ENCODE data around the gene SRGAP1. TPM values are rescaled to one million over a fixed set of nuclear protein-coding genes. Genes with fewer than 3 reads are reported as not detected.

SRGAP1 gene
- polyA plus RNA-seq, 1 donor (not counting 4 experiments of a cell fraction or from before 2014, with no cell fraction given), result 4.5 TPM

GRCh38 chr12:64083285-64084210, 239.0 kb downstream of the SRGAP1 start:
- no peak overlapping the region for H3K9ac ChIP-seq (ENCODE audit: control insufficient read depth, extremely low read depth, insufficient read depth, low read length)
- peak overlapping the region; percentile 58 for H2AFZ ChIP-seq (ENCODE audit: control insufficient read depth, low read length)
- peak overlapping the region; percentile 56 for H3K4me2 ChIP-seq (ENCODE audit: control insufficient read depth, extremely low read depth, insufficient read depth, low read depth, low read length)
- no peaks in the 10 kb centered on the region for H3K9me3 ChIP-seq (ENCODE audit: control insufficient read depth, low read depth, low read length)
- FAIRE-seq, result peak; percentile 83
- dilution Hi-C loops (cut with MboI; ENCODE audit: extremely low pct_ligation_motif_present, low sequenced_read_pairs), result no loop called here
- no peaks in the 10 kb centered on the region for H3K27me3 ChIP-seq (ENCODE audit: control insufficient read depth, extremely low read depth, insufficient read depth, low read length)
- no peaks in the 10 kb centered on the region for H4K20me1 ChIP-seq (ENCODE audit: control insufficient read depth, extremely low read depth, insufficient read depth, low read length)
- H3K36me3 ChIP-seq (ENCODE audit: control insufficient read depth in 2 of 2, extremely low read depth in 1 of 2, insufficient read depth in 2 of 2, low read length in 2 of 2), result peaks cover 0 to 17% of the 10 kb centered on the region in 2 experiments
- H3K79me2 ChIP-seq (ENCODE audit: control insufficient read depth, insufficient read depth, low read length), result no peaks in the 10 kb centered on the region
- H3K9me1 ChIP-seq (ENCODE audit: control insufficient read depth, extremely low read depth, insufficient read depth, low read length), result no peaks in the 10 kb centered on the region
- no peak for DNase-seq (ENCODE audit: low read depth, low spot score)
- H3K27ac ChIP-seq (ENCODE audit: control insufficient read depth, insufficient read depth, low read length), result no peak overlapping the region
- TF ChIP-seq CTCF (optimal IDR thresholded peaks at IDR 0.05 in 1 of 3, IDR thresholded peaks at IDR 0.05 in 1 of 3, conservative IDR thresholded peaks at IDR 0.05 in 1 of 3; ENCODE audit: extremely low read depth in 1 of 3, insufficient read depth in 2 of 3, low read length in 3 of 3) (no peak), EZH2 (IDR thresholded peaks at IDR 0.05; ENCODE audit: low read length) (no peak)
- H3K4me3 ChIP-seq (ENCODE audit: control insufficient read depth in 2 of 3, extremely low read depth in 1 of 3, insufficient read depth in 2 of 3, low read depth in 1 of 3, low read length in 3 of 3), result no peak overlapping the region
- peaks cover 62% of the 10 kb centered on the region for H3K4me1 ChIP-seq (ENCODE audit: control insufficient read depth, extremely low read depth, insufficient read depth, low read length)

- no peaks in the 10 kb centered on the region for H3K9me1 ChIP-seq (ENCODE audit: control insufficient read depth, extremely low read depth, insufficient read depth, low read length)
- no peak overlapping the region for H3K4me3 ChIP-seq (ENCODE audit: control insufficient read depth in 2 of 3, extremely low read depth in 1 of 3, insufficient read depth in 2 of 3, low read depth in 1 of 3, low read length in 3 of 3)
- no peak overlapping the region for H3K27ac ChIP-seq (ENCODE audit: control insufficient read depth, insufficient read depth, low read length)
- TF ChIP-seq EZH2 (IDR thresholded peaks at IDR 0.05; ENCODE audit: low read length), result no peak
- no peak for TF ChIP-seq CTCF (optimal IDR thresholded peaks at IDR 0.05 in 1 of 3, IDR thresholded peaks at IDR 0.05 in 1 of 3, conservative IDR thresholded peaks at IDR 0.05 in 1 of 3; ENCODE audit: extremely low read depth in 1 of 3, insufficient read depth in 2 of 3, low read length in 3 of 3)
- no peak overlapping the region for H2AFZ ChIP-seq (ENCODE audit: control insufficient read depth, low read length)
- peaks cover 75% of the 10 kb centered on the region for H3K4me1 ChIP-seq (ENCODE audit: control insufficient read depth, extremely low read depth, insufficient read depth, low read length)
- dilution Hi-C loops (cut with MboI; ENCODE audit: extremely low pct_ligation_motif_present, low sequenced_read_pairs), result no loop called here
- no peaks in the 10 kb centered on the region for H3K9me3 ChIP-seq (ENCODE audit: control insufficient read depth, low read depth, low read length)
- H3K36me3 ChIP-seq (ENCODE audit: control insufficient read depth in 2 of 2, extremely low read depth in 1 of 2, insufficient read depth in 2 of 2, low read length in 2 of 2), result peaks cover 0 to 16% of the 10 kb centered on the region in 2 experiments
- FAIRE-seq, result no peak
- no peaks in the 10 kb centered on the region for H3K27me3 ChIP-seq (ENCODE audit: control insufficient read depth, extremely low read depth, insufficient read depth, low read length)
- no peaks in the 10 kb centered on the region for H4K20me1 ChIP-seq (ENCODE audit: control insufficient read depth, extremely low read depth, insufficient read depth, low read length)
- no peak overlapping the region for H3K4me2 ChIP-seq (ENCODE audit: control insufficient read depth, extremely low read depth, insufficient read depth, low read depth, low read length)
- H3K9ac ChIP-seq (ENCODE audit: control insufficient read depth, extremely low read depth, insufficient read depth, low read length), result no peak overlapping the region
- H3K79me2 ChIP-seq (ENCODE audit: control insufficient read depth, insufficient read depth, low read length), result no peaks in the 10 kb centered on the region
- no peak for DNase-seq (ENCODE audit: low read depth, low spot score)
Observed at GRCh38 chr12:64085154-64085553, 240.7 kb downstream of the SRGAP1 start.
